GM12874 (cell line): Measurements from ENCODE around the gene AFAP1.

Experiments used
- TF ChIP-seq, protein P1 (sequence below): IDR thresholded peaks from 2 replicates; pipeline ENCODE4 v1.5.1; 2011; ENCODE audit warnings: low read depth, mild to moderate bottlenecking, control low read depth, low read length, moderate library complexity; ENCODE audit not compliant: insufficient read depth

Gene AFAP1

DNA sequence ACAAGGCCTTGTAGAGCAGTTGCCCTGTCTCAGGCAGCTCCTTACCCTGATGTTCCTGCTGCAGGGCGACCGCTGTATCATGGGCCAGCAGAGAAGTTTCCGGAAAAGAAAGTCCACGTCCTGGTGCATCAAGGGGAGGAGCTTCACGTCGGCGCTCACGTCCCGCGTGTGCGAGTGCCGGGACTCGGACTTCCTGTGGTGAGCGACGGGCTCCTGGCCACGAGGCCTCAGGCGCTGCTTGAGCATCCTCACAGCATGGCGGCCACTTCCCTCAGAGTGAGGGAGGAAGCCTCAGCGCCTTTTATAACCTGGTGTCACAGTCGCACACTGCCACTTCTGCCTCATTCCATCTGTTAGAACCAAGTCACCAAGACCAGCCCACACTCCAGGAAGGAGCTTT lies 225.5 kb downstream of the AFAP1 start:
- TF ChIP-seq, protein P1, sequence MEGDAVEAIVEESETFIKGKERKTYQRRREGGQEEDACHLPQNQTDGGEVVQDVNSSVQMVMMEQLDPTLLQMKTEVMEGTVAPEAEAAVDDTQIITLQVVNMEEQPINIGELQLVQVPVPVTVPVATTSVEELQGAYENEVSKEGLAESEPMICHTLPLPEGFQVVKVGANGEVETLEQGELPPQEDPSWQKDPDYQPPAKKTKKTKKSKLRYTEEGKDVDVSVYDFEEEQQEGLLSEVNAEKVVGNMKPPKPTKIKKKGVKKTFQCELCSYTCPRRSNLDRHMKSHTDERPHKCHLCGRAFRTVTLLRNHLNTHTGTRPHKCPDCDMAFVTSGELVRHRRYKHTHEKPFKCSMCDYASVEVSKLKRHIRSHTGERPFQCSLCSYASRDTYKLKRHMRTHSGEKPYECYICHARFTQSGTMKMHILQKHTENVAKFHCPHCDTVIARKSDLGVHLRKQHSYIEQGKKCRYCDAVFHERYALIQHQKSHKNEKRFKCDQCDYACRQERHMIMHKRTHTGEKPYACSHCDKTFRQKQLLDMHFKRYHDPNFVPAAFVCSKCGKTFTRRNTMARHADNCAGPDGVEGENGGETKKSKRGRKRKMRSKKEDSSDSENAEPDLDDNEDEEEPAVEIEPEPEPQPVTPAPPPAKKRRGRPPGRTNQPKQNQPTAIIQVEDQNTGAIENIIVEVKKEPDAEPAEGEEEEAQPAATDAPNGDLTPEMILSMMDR = no peak

DNA sequence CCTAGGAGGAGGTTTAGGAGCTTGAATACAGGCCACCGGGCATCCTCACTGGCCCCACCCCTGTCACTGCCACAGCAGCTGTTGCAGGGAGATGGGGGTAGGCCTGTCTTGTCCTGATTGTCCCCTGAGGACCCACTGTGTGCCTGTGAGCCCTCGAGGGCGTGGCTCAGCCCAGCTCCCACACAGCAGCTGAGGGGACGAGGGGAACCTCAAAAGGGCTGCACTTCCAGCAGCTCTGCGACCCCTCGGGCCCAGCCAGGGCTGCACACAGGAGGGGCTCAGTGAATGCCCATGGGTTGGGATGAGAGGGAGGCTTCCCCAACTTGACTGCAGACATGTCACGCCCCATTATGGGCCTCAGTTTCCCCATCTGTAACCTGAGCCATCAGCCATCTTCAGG lies 225.9 kb downstream of the AFAP1 start:
- TF ChIP-seq, protein P1 = no peak

DNA sequence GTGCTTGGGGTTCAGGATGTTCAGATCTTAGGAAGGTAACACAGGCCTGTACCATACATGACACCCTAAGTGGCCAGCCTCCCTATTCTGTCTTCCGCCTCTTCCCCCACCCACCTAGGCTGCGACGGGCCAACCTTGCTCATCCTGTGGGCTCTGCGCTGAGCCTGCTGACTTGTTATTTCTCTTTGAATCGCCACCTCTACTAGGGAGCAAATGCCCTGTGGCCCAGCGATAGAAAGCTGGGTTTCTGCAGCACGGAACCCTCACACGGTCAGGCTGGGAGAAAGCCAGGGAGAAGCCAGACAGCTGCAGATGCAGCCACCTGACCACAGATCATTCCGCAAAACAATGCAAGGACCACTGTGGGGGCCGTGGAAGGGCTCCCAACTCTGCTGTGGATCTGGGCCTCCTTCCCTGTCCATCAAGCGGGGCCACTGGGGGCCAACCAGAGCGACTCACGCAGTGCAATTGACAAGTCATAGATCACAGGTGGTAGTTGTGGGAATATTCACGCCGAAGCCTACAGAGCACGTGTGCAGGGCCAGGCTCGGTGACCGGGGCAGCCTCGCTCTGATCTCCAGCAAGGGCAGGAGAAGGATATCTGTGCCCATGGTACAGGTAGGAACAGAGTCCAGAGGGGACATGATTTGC lies 227.5 kb downstream of the AFAP1 start:
- TF ChIP-seq, protein P1 = no peak

DNA sequence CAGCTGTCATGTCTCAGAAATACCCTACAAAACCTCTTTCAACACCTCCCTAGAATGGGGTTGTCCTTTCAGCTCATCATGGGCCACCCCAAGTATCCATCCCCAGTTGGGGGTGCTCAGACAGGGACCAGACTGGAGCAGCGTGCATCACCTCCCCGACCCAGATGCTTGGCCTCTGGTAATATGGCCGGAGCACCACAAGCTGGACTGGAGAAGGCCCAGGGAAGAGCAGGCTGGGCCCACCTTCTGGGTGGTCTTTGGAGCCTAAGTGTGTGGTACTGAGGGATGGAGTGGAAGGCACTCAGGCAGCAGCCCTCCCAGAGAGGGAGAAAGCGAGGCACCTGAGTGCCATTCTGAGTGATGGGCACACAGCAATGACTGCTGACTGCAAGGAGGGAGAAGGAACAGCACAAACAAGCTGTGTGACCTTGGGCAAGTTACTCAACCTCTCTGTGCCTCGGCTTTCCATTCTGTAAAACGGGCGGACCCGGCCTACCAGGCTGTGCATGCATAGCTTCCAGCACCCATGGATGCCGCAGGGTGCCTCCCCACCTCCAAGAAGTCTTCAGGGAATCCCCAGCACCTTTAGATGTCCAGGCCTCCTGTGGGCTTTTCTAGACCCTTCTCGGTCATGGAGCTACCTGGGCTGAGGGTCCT lies 228.2 kb downstream of the AFAP1 start:
- TF ChIP-seq, protein P1 = no peak

DNA sequence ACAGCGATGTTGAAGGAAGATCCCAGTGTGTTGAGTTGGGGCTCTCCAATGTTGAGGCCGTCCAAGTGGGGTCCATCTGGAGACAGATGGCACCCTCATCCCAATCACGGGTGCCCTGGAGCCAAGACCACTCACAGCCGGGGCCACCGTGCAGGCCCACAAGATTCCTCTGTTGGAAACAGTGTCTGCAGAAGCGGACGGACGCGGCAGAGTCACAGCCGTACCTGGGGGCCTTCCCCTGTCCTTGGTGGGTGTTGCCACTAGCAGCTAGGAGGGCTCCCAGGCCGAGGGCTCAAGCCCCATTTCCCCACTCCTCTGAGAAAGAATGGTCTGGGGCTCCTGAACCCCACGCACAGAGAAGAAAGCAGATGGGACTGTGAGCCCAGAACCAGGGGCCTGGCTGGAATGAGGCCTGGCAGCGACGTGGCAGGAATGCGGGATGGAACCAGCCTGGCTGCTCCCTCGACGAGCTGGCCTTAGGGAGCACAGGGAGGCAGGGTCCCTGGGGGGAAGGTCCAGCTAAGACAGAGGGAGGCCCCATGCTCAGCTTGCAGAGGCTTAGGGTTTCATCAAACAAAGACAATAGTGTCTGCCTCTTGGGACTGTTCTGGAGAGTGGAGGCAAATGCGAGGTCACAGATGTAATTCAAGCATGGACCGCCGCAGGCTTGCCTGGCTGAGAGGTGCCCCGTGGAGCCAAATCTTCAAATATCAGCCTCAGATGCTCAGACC lies 228.9 kb downstream of the AFAP1 start:
- TF ChIP-seq, protein P1 = no peak

DNA sequence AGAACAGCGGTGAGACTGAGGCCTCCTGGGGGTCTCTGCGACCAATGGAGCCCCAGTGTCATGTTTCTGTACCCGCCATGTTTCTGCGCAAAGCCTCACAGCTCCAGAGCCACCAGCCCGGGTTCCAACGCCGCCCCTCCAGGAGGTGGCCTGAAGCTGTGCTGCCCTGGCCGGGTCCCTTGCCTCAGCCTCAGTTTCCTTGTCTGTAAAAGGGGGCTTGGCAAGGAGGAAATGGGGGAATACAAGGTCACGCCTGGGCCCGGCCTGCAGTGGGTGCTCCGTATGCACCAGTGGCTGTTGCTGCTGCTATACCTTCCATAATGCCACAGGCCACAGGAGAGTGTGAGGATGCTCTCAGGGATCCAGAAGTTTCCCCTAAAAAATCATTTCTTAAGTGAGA lies 229.5 kb downstream of the AFAP1 start:
- TF ChIP-seq, protein P1 = no peak

DNA sequence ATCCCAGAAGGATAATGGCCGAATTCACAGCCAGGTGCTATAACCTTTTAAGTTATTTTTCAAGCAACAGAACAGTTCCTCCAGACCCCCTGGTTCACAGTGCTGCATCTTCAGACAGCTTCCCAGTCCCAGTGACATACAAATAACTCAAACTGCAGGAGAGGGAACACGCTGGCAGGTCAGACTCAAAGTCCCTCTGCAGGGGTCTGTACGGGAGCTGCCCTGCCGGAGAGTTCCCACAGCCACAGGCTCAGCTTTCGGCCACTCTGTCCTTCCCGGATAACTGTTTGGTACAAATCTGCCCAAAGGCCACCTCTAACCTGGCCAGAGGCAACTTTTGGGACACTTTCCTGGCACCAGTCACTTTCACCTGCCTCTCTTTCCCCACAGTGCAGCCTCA lies 230.2 kb downstream of the AFAP1 start:
- TF ChIP-seq, protein P1 = no peak
